SK-N-SH (cell line): ENCODE measurements around the gene GCDH.

ENCODE experiments used
- GATA2 ChIP-seq: sonication (generic); formaldehyde crosslinking; IDR thresholded peaks from 2 replicates; pipeline ENCODE4 v1.5.0; 2020; ENCODE audit warnings: mild to moderate bottlenecking, missing genetic modification reagents
- MXI1 ChIP-seq: IDR thresholded peaks from 2 replicates; pipeline ENCODE4 v1.6.1; 2012; ENCODE audit warnings: mild to moderate bottlenecking, low read depth, low read length, improper control_type of control experiment
- POLR2AphosphoS5 ChIP-seq: IDR thresholded peaks from 2 replicates; pipeline ENCODE4 v1.6.1; 2012; ENCODE audit warnings: low read depth, low read length
- RAD21 ChIP-seq: IDR thresholded peaks from 2 replicates; pipeline ENCODE4 v1.6.1; 2012; ENCODE audit warnings: mild to moderate bottlenecking, low read length
- RFX5 ChIP-seq: IDR thresholded peaks from 2 replicates; pipeline ENCODE4 v1.6.1; 2012; ENCODE audit warnings: mild to moderate bottlenecking, improper control_type of control experiment, low read length
- TAF1 ChIP-seq: IDR thresholded peaks from 2 replicates; pipeline ENCODE4 v1.6.1; 2012; ENCODE audit warnings: low read depth, mild to moderate bottlenecking, low read length, moderate library complexity, borderline replicate concordance
- TF ChIP-seq, protein P1 (sequence below): IDR thresholded peaks from 2 replicates; pipeline ENCODE4 v1.4.0; 2012; ENCODE audit warnings: low read depth
- TF ChIP-seq, protein P2 (sequence below): fragments of 200-600 bp; sonication (generic); IDR thresholded peaks from 2 replicates; pipeline ENCODE4 v1.6.1; 2017; ENCODE audit warnings: antibody characterized with exemption, mild to moderate bottlenecking, moderate library complexity
- TF ChIP-seq, protein P3 (sequence below): fragments of 150-350 bp; IDR thresholded peaks from 2 replicates; pipeline ENCODE4 v1.6.1; 2017; ENCODE audit warnings: antibody characterized with exemption, low read length, low read depth, borderline replicate concordance

DNA sequence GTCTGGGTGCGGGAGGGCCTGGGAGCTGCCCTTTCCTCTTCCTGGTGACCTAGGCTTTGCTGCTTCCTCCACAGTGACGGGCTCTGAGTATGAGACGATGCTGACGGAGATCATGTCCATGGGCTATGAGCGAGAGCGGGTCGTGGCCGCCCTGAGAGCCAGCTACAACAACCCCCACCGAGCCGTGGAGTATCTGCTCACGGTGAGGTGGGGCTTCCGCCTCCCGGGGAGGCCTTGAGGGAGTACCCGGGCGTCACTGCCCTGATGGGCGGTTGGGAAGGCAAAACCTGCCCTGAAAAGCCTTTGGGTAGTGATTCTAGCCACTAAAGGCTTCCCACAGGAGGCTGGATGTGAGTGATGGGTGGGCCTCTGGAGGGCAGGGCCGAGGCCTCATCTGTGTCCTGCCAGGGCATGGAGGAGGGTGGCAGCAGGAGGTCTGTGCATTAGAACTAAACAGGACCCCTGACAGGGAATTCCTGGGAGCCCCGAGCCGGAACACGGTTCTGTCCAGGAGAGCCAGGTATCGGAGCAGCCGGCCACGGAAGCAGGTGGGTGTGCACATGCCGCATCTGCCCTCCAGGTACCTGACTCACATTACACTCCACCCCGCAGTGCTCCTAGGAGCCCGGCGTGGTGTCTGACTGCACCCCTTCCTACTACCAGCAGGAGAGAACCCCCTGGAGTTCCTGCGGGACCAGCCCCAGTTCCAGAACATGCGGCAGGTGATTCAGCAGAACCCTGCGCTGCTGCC lies 57.8 kb downstream of the GCDH start:
- TF ChIP-seq, protein P1, sequence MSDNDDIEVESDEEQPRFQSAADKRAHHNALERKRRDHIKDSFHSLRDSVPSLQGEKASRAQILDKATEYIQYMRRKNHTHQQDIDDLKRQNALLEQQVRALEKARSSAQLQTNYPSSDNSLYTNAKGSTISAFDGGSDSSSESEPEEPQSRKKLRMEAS: no peak
- TF ChIP-seq, protein P2, sequence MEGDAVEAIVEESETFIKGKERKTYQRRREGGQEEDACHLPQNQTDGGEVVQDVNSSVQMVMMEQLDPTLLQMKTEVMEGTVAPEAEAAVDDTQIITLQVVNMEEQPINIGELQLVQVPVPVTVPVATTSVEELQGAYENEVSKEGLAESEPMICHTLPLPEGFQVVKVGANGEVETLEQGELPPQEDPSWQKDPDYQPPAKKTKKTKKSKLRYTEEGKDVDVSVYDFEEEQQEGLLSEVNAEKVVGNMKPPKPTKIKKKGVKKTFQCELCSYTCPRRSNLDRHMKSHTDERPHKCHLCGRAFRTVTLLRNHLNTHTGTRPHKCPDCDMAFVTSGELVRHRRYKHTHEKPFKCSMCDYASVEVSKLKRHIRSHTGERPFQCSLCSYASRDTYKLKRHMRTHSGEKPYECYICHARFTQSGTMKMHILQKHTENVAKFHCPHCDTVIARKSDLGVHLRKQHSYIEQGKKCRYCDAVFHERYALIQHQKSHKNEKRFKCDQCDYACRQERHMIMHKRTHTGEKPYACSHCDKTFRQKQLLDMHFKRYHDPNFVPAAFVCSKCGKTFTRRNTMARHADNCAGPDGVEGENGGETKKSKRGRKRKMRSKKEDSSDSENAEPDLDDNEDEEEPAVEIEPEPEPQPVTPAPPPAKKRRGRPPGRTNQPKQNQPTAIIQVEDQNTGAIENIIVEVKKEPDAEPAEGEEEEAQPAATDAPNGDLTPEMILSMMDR: no peak
- TF ChIP-seq MXI1 (no peak), RAD21 (no peak), RFX5 (no peak), GATA2 (no peak), TAF1 (no peak), POLR2AphosphoS5 (no peak)
- TF ChIP-seq, protein P3, sequence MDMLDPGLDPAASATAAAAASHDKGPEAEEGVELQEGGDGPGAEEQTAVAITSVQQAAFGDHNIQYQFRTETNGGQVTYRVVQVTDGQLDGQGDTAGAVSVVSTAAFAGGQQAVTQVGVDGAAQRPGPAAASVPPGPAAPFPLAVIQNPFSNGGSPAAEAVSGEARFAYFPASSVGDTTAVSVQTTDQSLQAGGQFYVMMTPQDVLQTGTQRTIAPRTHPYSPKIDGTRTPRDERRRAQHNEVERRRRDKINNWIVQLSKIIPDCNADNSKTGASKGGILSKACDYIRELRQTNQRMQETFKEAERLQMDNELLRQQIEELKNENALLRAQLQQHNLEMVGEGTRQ: no peak
